GM13977 (cell line): ENCODE measurements around the gene SIGLECL1.
"Not testable (repeated sequence)": the region's sequence is repeated elsewhere in the genome, so short reads cannot be mapped to it uniquely, and the experiment has no call there.

Experiments used
- DNase-seq: peaks from one replicate; pipeline ENCODE4 v3.0.0; 2012; ENCODE audit warnings: low spot score
- CTCF ChIP-seq: IDR thresholded peaks from 2 replicates; pipeline ENCODE4 v1.5.1; 2012; ENCODE audit warnings: mild to moderate bottlenecking, control low read depth; ENCODE audit not compliant: insufficient read depth; ENCODE audit errors: extremely low read depth, missing control alignments
- in situ Hi-C: fragments of 300-500 bp; cut with MboI; formaldehyde crosslinking; loops from one replicate; pipeline ENCODE4 v1.12.0; 2022; ENCODE audit warnings: low sequenced_read_pairs, low pct_unique_long_range_greater_than_20kb, mixed read lengths, inconsistent platforms; ENCODE audit not compliant: unreplicated experiment

SIGLECL1 gene

GRCh38 chr19:51250786-51251467 is at the start of gene SIGLECL1:
Gene SIGLECL1 (plus strand): TSS chr19:51251080. CDS start chr19:51264073, 12,993 bp downstream.
- DNase-seq, result no peak
- in situ Hi-C loops, result no loop called here
- no peak for TF ChIP-seq CTCF

GRCh38 chr19:51201712-51202111 is 49.2 kb upstream of the SIGLECL1 start:
- no peak for TF ChIP-seq CTCF
- in situ Hi-C loops, result no loop called here
- DNase-seq, result no peak

- in situ Hi-C loops, result no loop called here
- no peak for TF ChIP-seq CTCF
- DNase-seq, result no peak
Observed at GRCh38 chr19:51203916-51204315, 47.0 kb upstream of the SIGLECL1 start.

GRCh38 chr19:51204321-51204720 is 46.6 kb upstream of the SIGLECL1 start:
- in situ Hi-C loops, result no loop called here
- no peak for TF ChIP-seq CTCF
- DNase-seq, result no peak

GRCh38 chr19:51207747-51208146 is 43.1 kb upstream of the SIGLECL1 start:
- TF ChIP-seq CTCF, result no peak
- in situ Hi-C loops, result no loop called here
- no peak for DNase-seq

GRCh38 chr19:51210191-51210784 is 40.6 kb upstream of the SIGLECL1 start:
- in situ Hi-C loops, result no loop called here
- DNase-seq, result no peak
- no peak for TF ChIP-seq CTCF

- DNase-seq, in situ Hi-C loops: not testable (repeated sequence)
Observed at GRCh38 chr19:51210874-51211361, 40.0 kb upstream of the SIGLECL1 start.
